Omental fat pad (tissue), 4 donors: ENCODE results near the gene MMP12. TPM values are rescaled to one million over a fixed set of nuclear protein-coding genes. Genes with fewer than 3 reads are reported as not detected.
"Not testable (repeated sequence)": the region's sequence is repeated elsewhere in the genome, so short reads cannot be mapped to it uniquely, and the experiment has no call there.

Experiments used
- ATAC-seq: fragments of 150-250 bp; one replicate; pipeline ENCODE4 v1.9.1; 2016; ENCODE audit warnings: mild to moderate bottlenecking, moderate library complexity; ENCODE audit not compliant: low FRiP score
- DNase-seq: peaks from one replicate; pipeline ENCODE4 v3.0.0-alpha.2; 2019; ENCODE audit warnings: low spot score
- CTCF ChIP-seq, 3 donors: fragments of 450-650 bp; IDR thresholded peaks; one replicate each; pipeline ENCODE4 v1.5.1; 2016 to 2017; ENCODE audit warnings: antibody characterized with exemption in 3 of 3, mild to moderate bottlenecking in 3 of 3, moderate library complexity in 2 of 3
- total RNA-seq, 4 donors: library from RNA; depleted of rRNA; stranded (reverse); fragments of >200 nt; gene quantifications; one replicate each; pipeline ENCODE4 v1.1.0, GENCODE V29; 2016

Gene MMP12
- total RNA-seq, 4 donors from 2014 or later: 18.0 TPM; not detected in 3

GRCh38 chr11:102911758-102912481 lies 37.1 kb upstream of the MMP12 start:
- ATAC-seq: no peak
- no peak for TF ChIP-seq CTCF (IDR thresholded peaks at IDR 0.05)

GRCh38 chr11:102905848-102906247 lies 31.1 kb upstream of the MMP12 start:
- DNase-seq, ATAC-seq: not testable (repeated sequence)

More at GRCh38 chr11:102911758-102912481, 37.1 kb upstream of the MMP12 start:
- no peak for DNase-seq

- ATAC-seq, DNase-seq: not testable (repeated sequence)
Observed at GRCh38 chr11:102903895-102904294, 29.1 kb upstream of the MMP12 start.

GRCh38 chr11:102900346-102900745 lies 25.6 kb upstream of the MMP12 start:
- TF ChIP-seq CTCF (IDR thresholded peaks at IDR 0.05): no peak
- ATAC-seq (no peak), DNase-seq (no peak)

GRCh38 chr11:102891736-102892135 lies 17.0 kb upstream of the MMP12 start:
- ATAC-seq: no peak

GRCh38 chr11:102886999-102887398 lies 12.2 kb upstream of the MMP12 start:
- TF ChIP-seq CTCF (IDR thresholded peaks at IDR 0.05): no peak
- no peak for ATAC-seq
- no peak for DNase-seq

More at GRCh38 chr11:102891736-102892135, 17.0 kb upstream of the MMP12 start:
- TF ChIP-seq CTCF (IDR thresholded peaks at IDR 0.05): no peak
- no peak for DNase-seq

- no peak for TF ChIP-seq CTCF (IDR thresholded peaks at IDR 0.05)
- no peak for DNase-seq
- no peak for ATAC-seq
Observed at GRCh38 chr11:102883141-102883540, 8.4 kb upstream of the MMP12 start.

GRCh38 chr11:102882389-102883024 lies 7.7 kb upstream of the MMP12 start:
- no peak for ATAC-seq
- DNase-seq: no peak
- TF ChIP-seq CTCF (IDR thresholded peaks at IDR 0.05): no peak
